ENCODE measurements around the gene TTC28.
A peak's percentile ranks its signal among the peaks of the same experiment; 100 is the strongest.

Gene TTC28

DNA sequence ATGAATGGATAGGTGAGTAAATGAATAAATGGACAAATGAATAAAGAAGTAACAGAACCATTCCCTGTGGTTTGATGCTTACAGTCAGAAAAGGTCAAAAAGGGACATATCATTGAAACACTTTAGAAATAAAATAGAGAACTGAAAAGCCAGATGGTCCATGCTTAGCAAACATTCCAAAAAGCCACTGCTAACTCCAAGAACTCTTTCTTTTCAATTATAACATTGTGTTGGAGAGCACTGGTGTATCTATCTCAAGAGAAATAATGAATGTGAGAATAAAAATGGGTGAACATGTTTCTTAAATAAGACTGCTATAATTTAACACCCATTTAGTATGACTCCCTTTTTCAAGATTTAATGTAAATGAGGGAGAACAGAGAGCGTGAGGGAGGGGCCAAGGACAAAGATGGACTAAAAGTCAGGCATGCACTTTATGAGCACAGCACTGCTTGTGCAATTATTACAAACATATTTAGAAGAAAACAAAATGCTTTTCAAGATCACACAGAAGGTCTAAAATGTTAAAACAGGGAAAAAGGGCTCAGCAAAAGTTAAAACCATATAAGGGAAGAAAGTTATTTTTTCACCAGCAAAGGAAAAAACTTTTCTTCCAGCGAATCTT lies 536.3 kb downstream of the TTC28 start:
- H3K9ac ChIP-seq (ENCODE audit: insufficient read length, low read depth) = no peak overlapping the region
- H3K9me3 ChIP-seq (ENCODE audit: insufficient read depth, low read length) = no peaks in the 10 kb centered on the region
- DNase-seq (ENCODE audit: low read depth, low spot score) = no peak
- no peaks in the 10 kb centered on the region for H3K4me1 ChIP-seq (ENCODE audit: insufficient read depth, insufficient read length)
- H3K27me3 ChIP-seq (ENCODE audit: insufficient read depth, insufficient read length) = no peaks in the 10 kb centered on the region
- no peak for TF ChIP-seq YY1 (IDR thresholded peaks at IDR 0.05; ENCODE audit: insufficient read depth, insufficient read length)
- H3K36me3 ChIP-seq (ENCODE audit: insufficient read depth, insufficient read length, low read length) = no peaks in the 10 kb centered on the region
- H3K4me3 ChIP-seq (ENCODE audit: insufficient read length, low read depth) = no peak overlapping the region

DNA sequence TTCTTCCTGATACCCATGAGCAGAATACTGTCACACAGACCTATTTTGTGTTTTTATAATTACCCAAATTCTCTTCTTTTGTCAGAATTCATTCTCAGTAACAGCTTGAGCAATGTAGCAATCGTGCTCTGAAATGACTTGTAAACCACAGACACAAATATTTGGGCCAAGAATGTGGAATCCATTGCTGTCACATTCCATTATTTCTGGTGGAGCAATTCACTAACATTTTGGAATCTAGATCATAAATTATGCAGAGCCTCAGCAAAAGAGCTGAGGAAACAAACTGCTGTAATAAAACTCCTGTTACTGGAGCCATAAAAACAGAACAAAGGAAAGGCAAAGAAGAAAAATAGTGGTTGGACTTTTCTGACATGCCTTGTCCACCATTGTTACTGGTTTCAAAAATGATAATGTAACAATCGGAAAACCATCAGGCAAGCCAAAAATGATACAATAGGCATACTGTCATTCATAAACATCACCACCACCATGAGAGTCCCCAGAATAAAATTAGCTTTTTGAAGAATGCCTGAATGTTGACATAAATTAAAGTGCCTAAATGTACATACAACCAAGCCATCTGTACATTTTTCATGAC lies 537.2 kb downstream of the TTC28 start:
- no peak for TF ChIP-seq SUZ12 (IDR thresholded peaks at IDR 0.05; ENCODE audit: extremely low read depth, insufficient read depth, insufficient read length)
- no peak for TF ChIP-seq YY1 (IDR thresholded peaks at IDR 0.05; ENCODE audit: insufficient read depth, insufficient read length)
- DNase-seq (ENCODE audit: low read depth, low spot score) = no peak
- Histone ChIP-seq H3K4me3 (ENCODE audit: insufficient read length, low read depth) (no peak overlapping the region), H3K4me1 (ENCODE audit: insufficient read depth, insufficient read length) (no peaks in the 10 kb centered on the region), H3K9ac (ENCODE audit: insufficient read length, low read depth) (no peak overlapping the region), H3K9me3 (ENCODE audit: insufficient read depth, low read length) (no peaks in the 10 kb centered on the region), H3K27me3 (ENCODE audit: insufficient read depth, insufficient read length) (no peaks in the 10 kb centered on the region), H3K36me3 (ENCODE audit: insufficient read depth, insufficient read length, low read length) (no peaks in the 10 kb centered on the region)

DNA sequence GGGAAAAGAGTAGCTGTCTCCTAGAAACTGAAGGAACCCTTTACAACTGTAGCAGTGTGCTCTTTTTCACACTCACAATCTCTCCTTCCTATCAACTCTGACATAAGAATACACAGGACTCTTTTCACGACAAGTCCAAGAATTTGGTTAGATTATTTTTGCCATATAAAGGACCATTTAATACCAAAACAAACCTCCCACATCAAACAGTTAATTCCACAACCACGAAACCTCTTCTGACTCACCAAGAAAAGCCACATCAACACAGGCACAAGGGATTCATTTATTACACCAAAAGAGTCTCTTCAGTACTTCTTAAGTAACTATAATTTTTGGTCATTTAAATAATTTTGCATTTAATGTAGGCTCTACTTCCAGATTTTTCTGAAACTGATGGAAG lies 538.0 kb downstream of the TTC28 start:
- H3K9ac ChIP-seq (ENCODE audit: insufficient read length, low read depth) = no peak overlapping the region
- no peak overlapping the region for H3K4me3 ChIP-seq (ENCODE audit: insufficient read length, low read depth)
- H3K36me3 ChIP-seq (ENCODE audit: insufficient read depth, insufficient read length, low read length) = no peaks in the 10 kb centered on the region
- TF ChIP-seq SUZ12 (IDR thresholded peaks at IDR 0.05; ENCODE audit: extremely low read depth, insufficient read depth, insufficient read length) (no peak), ZNF274 (IDR thresholded peaks at IDR 0.05; ENCODE audit: low read depth, low read length) (no peak), YY1 (IDR thresholded peaks at IDR 0.05; ENCODE audit: insufficient read depth, insufficient read length) (no peak)
- no peaks in the 10 kb centered on the region for H3K27me3 ChIP-seq (ENCODE audit: insufficient read depth, insufficient read length)
- no peaks in the 10 kb centered on the region for H3K9me3 ChIP-seq (ENCODE audit: insufficient read depth, low read length)
- no peak for DNase-seq (ENCODE audit: low read depth, low spot score)
- H3K4me1 ChIP-seq (ENCODE audit: insufficient read depth, insufficient read length) = no peaks in the 10 kb centered on the region

DNA sequence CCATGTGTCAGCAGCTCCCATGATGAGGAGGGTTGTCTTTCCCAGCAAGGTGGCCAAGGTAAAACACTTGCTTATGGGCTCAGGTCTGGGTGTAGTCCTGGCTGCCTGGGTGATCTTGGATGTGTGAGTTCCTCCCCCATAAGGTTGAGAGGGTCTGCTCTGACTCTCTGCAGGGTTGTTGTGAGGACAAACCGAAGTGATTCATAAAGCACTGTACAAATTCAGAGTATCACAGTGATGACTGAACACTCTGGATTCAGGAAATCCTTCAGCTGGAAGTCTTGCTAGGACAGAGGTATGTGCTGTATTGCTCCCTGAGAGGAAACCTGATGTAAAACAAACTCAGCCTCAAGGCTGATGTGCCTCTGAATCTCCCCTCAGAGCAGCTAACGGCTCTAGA lies 539.7 kb downstream of the TTC28 start:
- H3K36me3 ChIP-seq (ENCODE audit: insufficient read depth, insufficient read length, low read length) = no peaks in the 10 kb centered on the region
- H3K4me1 ChIP-seq (ENCODE audit: insufficient read depth, insufficient read length) = no peaks in the 10 kb centered on the region
- DNase-seq (ENCODE audit: low read depth, low spot score) = no peak
- no peak overlapping the region for H3K4me3 ChIP-seq (ENCODE audit: insufficient read length, low read depth)
- no peak overlapping the region for H3K9ac ChIP-seq (ENCODE audit: insufficient read length, low read depth)
- no peaks in the 10 kb centered on the region for H3K27me3 ChIP-seq (ENCODE audit: insufficient read depth, insufficient read length)
- TF ChIP-seq YY1 (IDR thresholded peaks at IDR 0.05; ENCODE audit: insufficient read depth, insufficient read length) (no peak), SUZ12 (IDR thresholded peaks at IDR 0.05; ENCODE audit: extremely low read depth, insufficient read depth, insufficient read length) (no peak), ZNF274 (IDR thresholded peaks at IDR 0.05; ENCODE audit: low read depth, low read length) (no peak)
- no peaks in the 10 kb centered on the region for H3K9me3 ChIP-seq (ENCODE audit: insufficient read depth, low read length)

DNA sequence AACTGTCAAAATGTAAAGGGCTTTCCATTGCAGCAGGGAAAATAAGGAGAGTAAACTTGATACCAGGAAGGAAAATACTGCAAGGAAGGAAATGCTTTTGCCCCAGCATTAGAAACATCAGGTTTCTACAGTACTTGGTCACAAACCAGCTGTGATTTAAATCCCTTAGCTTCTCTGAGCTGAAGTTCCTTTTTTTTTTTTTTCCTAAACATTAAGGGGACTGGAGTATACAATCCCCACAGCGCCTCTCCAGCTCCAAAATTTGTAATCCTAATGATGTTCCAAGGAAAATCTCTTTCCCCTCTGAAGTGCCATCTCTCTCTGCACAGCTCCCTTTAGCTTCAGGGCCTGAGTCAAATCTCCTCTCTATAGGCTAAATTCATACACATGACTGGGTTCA lies 540.1 kb downstream of the TTC28 start:
- Histone ChIP-seq H3K27me3 (ENCODE audit: insufficient read depth, insufficient read length) (no peaks in the 10 kb centered on the region), H3K4me1 (ENCODE audit: insufficient read depth, insufficient read length) (no peaks in the 10 kb centered on the region), H3K9me3 (ENCODE audit: insufficient read depth, low read length) (no peaks in the 10 kb centered on the region), H3K9ac (ENCODE audit: insufficient read length, low read depth) (no peak overlapping the region), H3K4me3 (ENCODE audit: insufficient read length, low read depth) (no peak overlapping the region), H3K36me3 (ENCODE audit: insufficient read depth, insufficient read length, low read length) (no peaks in the 10 kb centered on the region)
- TF ChIP-seq ZNF274 (IDR thresholded peaks at IDR 0.05; ENCODE audit: low read depth, low read length) = no peak
- TF ChIP-seq SUZ12 (IDR thresholded peaks at IDR 0.05; ENCODE audit: extremely low read depth, insufficient read depth, insufficient read length) = no peak
- no peak for TF ChIP-seq YY1 (IDR thresholded peaks at IDR 0.05; ENCODE audit: insufficient read depth, insufficient read length)
- DNase-seq (ENCODE audit: low read depth, low spot score) = no peak

DNA sequence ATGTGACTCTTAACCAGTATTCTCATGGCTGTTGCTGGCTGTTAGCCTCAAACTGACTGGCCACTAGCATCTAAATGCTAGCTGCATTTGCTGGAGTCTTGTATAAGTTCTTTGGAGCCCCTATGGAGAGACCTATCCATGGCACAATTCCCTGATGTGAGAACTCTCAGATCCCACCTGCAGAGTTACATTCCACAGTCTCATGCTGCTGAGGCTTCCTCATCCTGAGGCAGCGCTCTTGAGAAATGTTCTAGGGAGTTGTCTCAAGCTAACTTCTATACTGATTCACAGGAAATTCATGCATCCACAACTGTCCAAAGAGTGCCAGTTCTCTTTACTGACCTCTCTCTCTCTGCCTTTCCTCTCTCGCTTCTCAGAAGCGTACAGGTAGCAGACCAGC lies 542.6 kb downstream of the TTC28 start:
- H3K4me1 ChIP-seq (ENCODE audit: insufficient read depth, insufficient read length) = no peaks in the 10 kb centered on the region
- no peak overlapping the region for H3K4me3 ChIP-seq (ENCODE audit: insufficient read length, low read depth)
- no peaks in the 10 kb centered on the region; the same call in 1 of the 2 replicates for H3K9me3 ChIP-seq (ENCODE audit: insufficient read depth, low read length)
- H3K27me3 ChIP-seq (ENCODE audit: insufficient read depth, insufficient read length) = no peaks in the 10 kb centered on the region
- no peak overlapping the region for H3K9ac ChIP-seq (ENCODE audit: insufficient read length, low read depth)
- no peaks in the 10 kb centered on the region for H3K36me3 ChIP-seq (ENCODE audit: insufficient read depth, insufficient read length, low read length)
- DNase-seq (ENCODE audit: low read depth, low spot score) = peak; percentile 47
- TF ChIP-seq SUZ12 (IDR thresholded peaks at IDR 0.05; ENCODE audit: extremely low read depth, insufficient read depth, insufficient read length) (no peak), ZNF274 (IDR thresholded peaks at IDR 0.05; ENCODE audit: low read depth, low read length) (no peak), YY1 (IDR thresholded peaks at IDR 0.05; ENCODE audit: insufficient read depth, insufficient read length) (no peak)

DNA sequence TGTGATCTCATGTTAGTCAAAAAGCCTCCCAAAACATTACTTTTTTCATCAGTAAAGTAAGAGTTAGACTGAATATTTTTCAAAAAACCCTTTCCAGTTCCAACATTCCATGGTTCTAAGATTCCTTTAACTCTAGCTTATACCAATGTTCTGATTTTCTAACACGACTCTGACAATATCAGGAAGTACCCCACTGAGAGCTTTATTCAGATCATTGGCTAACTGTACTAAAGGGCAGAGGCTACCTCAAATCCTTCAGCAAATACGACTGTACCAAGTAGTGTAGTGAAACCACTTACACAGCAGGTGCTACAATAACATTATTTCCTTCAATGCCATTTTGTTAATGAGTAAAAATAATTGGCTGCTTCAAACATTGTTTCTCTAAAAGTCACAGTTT lies 547.2 kb downstream of the TTC28 start:
- H3K9me3 ChIP-seq (ENCODE audit: insufficient read depth, low read length) = no peaks in the 10 kb centered on the region; the same call in 1 of the 2 replicates
- TF ChIP-seq SUZ12 (IDR thresholded peaks at IDR 0.05; ENCODE audit: extremely low read depth, insufficient read depth, insufficient read length) = no peak
- TF ChIP-seq YY1 (IDR thresholded peaks at IDR 0.05; ENCODE audit: insufficient read depth, insufficient read length) = no peak
- TF ChIP-seq ZNF274 (IDR thresholded peaks at IDR 0.05; ENCODE audit: low read depth, low read length) = no peak
- DNase-seq (ENCODE audit: low read depth, low spot score) = no peak

More for the DNA sequence above, 547.2 kb downstream of the TTC28 start:
- Histone ChIP-seq H3K9ac (ENCODE audit: insufficient read length, low read depth) (no peak overlapping the region), H3K27me3 (ENCODE audit: insufficient read depth, insufficient read length) (no peaks in the 10 kb centered on the region), H3K4me1 (ENCODE audit: insufficient read depth, insufficient read length) (no peaks in the 10 kb centered on the region), H3K36me3 (ENCODE audit: insufficient read depth, insufficient read length, low read length) (no peaks in the 10 kb centered on the region), H3K4me3 (ENCODE audit: insufficient read length, low read depth) (no peak overlapping the region)
